C4-2B (cell line): ENCODE data around the gene MAVS.

Experiments used
- CTCF ChIP-seq: fragments of 450-650 bp; conservative IDR thresholded peaks from 2 replicates; pipeline ENCODE4 v1.5.1; 2017; ENCODE audit warnings: mild to moderate bottlenecking
- ZFX ChIP-seq: fragments of 450-650 bp; IDR thresholded peaks from 2 replicates; pipeline ENCODE4 v1.6.1; 2017

GRCh38 chr20:3890999-3891929 is 44.6 kb downstream of the MAVS start:
- no peak for TF ChIP-seq CTCF
- TF ChIP-seq ZFX: no peak
